GM18505 (cell line): ENCODE measurements around the gene RNF146.
A peak's percentile ranks its signal among the peaks of the same experiment; 100 is the strongest.
"Not testable (repeated sequence)": the region's sequence is repeated elsewhere in the genome, so short reads cannot be mapped to it uniquely, and the experiment has no call there.

Experiments used
- ATAC-seq: cut with Tn5 transposase; IDR thresholded peaks from one replicate; pipeline ENCODE4 v1.9.1; 2021; ENCODE audit not compliant: unreplicated experiment
- POLR2A ChIP-seq: IDR thresholded peaks from 4 replicates; pipeline ENCODE4 v1.6.1; 2011; ENCODE audit warnings: borderline replicate concordance; ENCODE audit not compliant: insufficient read depth, insufficient read length; ENCODE audit errors: extremely low read depth

The RNF146 gene

GRCh38 chr6:127266178-127266891, at the start of gene RNF146:
Gene RNF146, plus strand, starts transcription at chr6:127266864. Its CDS starts 13,475 bp downstream, at chr6:127280339.
- no peak for TF ChIP-seq POLR2A
- peak; percentile 84 for ATAC-seq

- TF ChIP-seq POLR2A = no peak
- no peak for ATAC-seq
Observed at GRCh38 chr6:127219869-127220268, 46.8 kb upstream of the RNF146 start.

GRCh38 chr6:127221201-127221600, 45.5 kb upstream of the RNF146 start:
- no peak for TF ChIP-seq POLR2A

GRCh38 chr6:127222418-127222817, 44.2 kb upstream of the RNF146 start:
- TF ChIP-seq POLR2A = no peak
- ATAC-seq = no peak

More at GRCh38 chr6:127221201-127221600, 45.5 kb upstream of the RNF146 start:
- no peak for ATAC-seq

GRCh38 chr6:127225497-127225896, 41.2 kb upstream of the RNF146 start:
- no peak for ATAC-seq
- no peak for TF ChIP-seq POLR2A

- not testable (repeated sequence) for ATAC-seq
Observed at GRCh38 chr6:127233819-127234218, 32.8 kb upstream of the RNF146 start.

- ATAC-seq = no peak
Observed at GRCh38 chr6:127243501-127243900, 23.2 kb upstream of the RNF146 start.

GRCh38 chr6:127247114-127248096, 19.3 kb upstream of the RNF146 start:
- no peak for TF ChIP-seq POLR2A
- ATAC-seq = no peak

More at GRCh38 chr6:127243501-127243900, 23.2 kb upstream of the RNF146 start:
- TF ChIP-seq POLR2A = no peak

- TF ChIP-seq POLR2A = no peak
- ATAC-seq = no peak
Observed at GRCh38 chr6:127249621-127250020, 17.0 kb upstream of the RNF146 start.

- ATAC-seq = no peak
- no peak for TF ChIP-seq POLR2A
Observed at GRCh38 chr6:127255286-127255685, 11.4 kb upstream of the RNF146 start.

GRCh38 chr6:127262896-127263295, 3.8 kb upstream of the RNF146 start:
- no peak for TF ChIP-seq POLR2A
- no peak for ATAC-seq

- ATAC-seq = no peak
- TF ChIP-seq POLR2A = no peak
Observed at GRCh38 chr6:127263481-127263880, 3.2 kb upstream of the RNF146 start.

GRCh38 chr6:127266892-127267645, 405 bp downstream of the RNF146 start:
- peak; percentile 76 for ATAC-seq
- peak; percentile 95 for TF ChIP-seq POLR2A
